ENCODE results near the gene ASCC2.
"Not testable (repeated sequence)": the region's sequence is repeated elsewhere in the genome, so short reads cannot be mapped to it uniquely, and the experiment has no call there.

Gene ASCC2

DNA sequence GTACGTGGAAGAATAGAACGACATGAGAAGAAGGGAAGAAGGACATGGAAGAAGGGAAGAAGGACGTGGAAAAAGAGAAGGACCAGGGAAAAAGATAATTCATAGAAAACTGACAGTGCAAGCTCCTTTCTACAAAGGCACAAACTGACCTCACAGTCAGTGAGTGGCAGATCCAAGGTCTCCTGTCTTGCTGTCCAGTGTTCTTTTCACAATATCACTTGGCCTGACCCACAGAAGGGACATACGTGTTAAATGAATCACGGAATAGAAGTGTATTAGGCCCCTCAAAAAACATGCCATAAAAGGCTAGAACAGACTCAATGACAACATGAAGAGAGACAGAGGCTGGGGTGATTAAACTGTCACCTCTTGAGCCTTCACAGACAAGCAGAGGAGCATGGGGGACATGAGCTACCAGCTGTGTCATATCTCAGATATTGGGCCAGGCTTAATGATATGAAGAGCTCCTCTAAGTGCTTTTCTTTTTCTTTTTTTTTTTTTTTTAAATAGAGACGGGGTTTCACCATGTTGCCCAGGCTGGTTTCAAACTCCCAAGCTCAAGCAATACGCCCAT, 4.6 kb downstream of the ASCC2 start:
- no peak for DNase-seq (ENCODE audit: extremely low spot score)
- TF ChIP-seq, protein P1, sequence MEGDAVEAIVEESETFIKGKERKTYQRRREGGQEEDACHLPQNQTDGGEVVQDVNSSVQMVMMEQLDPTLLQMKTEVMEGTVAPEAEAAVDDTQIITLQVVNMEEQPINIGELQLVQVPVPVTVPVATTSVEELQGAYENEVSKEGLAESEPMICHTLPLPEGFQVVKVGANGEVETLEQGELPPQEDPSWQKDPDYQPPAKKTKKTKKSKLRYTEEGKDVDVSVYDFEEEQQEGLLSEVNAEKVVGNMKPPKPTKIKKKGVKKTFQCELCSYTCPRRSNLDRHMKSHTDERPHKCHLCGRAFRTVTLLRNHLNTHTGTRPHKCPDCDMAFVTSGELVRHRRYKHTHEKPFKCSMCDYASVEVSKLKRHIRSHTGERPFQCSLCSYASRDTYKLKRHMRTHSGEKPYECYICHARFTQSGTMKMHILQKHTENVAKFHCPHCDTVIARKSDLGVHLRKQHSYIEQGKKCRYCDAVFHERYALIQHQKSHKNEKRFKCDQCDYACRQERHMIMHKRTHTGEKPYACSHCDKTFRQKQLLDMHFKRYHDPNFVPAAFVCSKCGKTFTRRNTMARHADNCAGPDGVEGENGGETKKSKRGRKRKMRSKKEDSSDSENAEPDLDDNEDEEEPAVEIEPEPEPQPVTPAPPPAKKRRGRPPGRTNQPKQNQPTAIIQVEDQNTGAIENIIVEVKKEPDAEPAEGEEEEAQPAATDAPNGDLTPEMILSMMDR (IDR thresholded peaks at IDR 0.05; ENCODE audit: control extremely low read depth, extremely low read depth, low read depth, missing control alignments), result no peak
- ChIA-PET POLR2A (no interaction called here), CTCF (interaction anchor here (0.7 to 1.3 kb wide), 3 partner anchors 15 to 454 kb away, joined by 3 read pairs; no protein-coding TSS in a partner anchor)

DNA sequence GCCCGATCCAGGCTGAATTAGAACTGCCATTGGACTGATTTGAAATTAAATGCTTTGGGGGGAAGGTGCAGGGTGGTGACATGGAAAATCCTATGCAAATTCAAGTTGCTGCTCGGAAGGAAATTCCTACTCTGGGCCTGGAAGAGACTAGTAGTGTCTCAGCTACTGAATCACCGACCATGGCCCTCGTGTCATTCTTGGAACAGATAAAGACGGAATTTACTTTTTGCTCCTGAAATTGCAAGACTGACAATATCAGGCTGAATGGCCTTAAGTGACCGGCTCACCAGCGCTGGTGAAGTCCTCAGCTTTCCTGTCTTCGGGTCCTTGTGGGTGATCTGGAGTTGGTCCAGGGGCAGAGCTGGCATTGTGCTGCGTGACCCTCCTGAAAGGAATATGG, 6.1 kb downstream of the ASCC2 start:
- no peak for DNase-seq (ENCODE audit: extremely low spot score)
- POLR2A ChIA-PET, result interaction anchor here (0.7 kb wide), 1 partner anchor 51 kb away, joined by 7 read pairs; the partner anchor contains the start of gene MTMR3
- TF ChIP-seq, protein P1 (IDR thresholded peaks at IDR 0.05; ENCODE audit: control extremely low read depth, extremely low read depth, low read depth, missing control alignments), result no peak
- CTCF ChIA-PET, result interaction anchor here (0.9 to 1.4 kb wide), 3 partner anchors 11 to 30 kb away, joined by 3 read pairs; no protein-coding TSS in a partner anchor

DNA sequence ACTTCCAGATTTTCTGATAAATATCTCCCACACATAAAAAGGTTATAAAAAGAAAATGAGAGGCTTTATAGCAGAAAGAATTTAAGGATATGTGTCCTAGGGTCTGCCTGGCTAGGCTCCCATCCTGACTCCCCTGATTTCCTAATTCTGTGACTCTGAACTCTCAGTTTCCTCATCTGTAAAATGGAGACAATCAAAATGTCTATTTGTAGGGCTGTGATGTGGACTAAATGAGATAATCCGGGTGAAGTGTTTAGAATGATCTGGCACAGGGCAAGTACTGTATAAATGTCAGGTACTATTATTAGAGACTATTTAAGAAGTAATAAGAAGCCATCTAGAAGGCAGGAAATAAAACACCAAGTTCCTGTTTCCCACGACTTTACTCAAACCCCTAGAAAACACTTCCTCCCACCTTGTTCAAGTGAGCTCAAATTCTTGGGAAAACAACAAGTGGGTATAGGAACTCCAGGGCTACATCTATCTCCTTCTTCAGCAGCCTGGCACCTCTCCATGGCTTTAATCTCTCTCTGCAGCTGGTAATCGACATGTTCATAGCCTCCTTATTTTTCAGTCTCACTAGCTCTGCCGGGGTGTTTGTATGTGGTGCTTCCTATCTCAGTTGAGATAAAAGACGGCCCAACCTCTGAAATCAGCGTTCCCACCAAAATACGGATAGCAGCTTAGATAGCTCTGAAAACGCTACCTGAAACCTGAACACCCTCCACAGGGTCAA, 6.7 kb downstream of the ASCC2 start:
- no peak for DNase-seq (ENCODE audit: extremely low spot score)
- TF ChIP-seq, protein P1 (IDR thresholded peaks at IDR 0.05; ENCODE audit: control extremely low read depth, extremely low read depth, low read depth, missing control alignments), result no peak
- POLR2A ChIA-PET, result no interaction called here
- CTCF ChIA-PET, result interaction anchor here (0.9 to 2.3 kb wide), 4 partner anchors 10 to 30 kb away, joined by 3 to 6 read pairs (median 3); no protein-coding TSS in a partner anchor

DNA sequence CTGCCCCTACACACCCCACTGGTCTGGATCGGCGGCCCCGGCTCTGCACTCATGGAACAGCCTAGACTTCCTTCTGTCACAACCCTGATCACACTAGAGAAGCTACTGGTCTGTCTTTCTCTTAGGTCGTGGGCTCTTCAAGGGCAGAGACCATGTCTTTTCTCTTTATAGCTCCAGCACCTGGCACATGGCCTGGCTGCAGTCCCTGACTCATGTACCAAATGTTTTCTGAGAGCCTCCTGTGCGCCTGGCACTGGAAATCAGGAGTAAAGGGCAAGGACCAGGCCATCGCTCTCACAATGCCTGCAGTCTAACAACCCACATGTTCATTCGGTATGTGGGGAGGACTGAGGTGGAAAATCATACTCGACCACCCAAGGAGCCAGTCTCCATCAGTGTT, 7.5 kb downstream of the ASCC2 start:
- POLR2A ChIA-PET, result no interaction called here
- no peak for DNase-seq (ENCODE audit: extremely low spot score)
- TF ChIP-seq, protein P1 (IDR thresholded peaks at IDR 0.05; ENCODE audit: control extremely low read depth, extremely low read depth, low read depth, missing control alignments), result no peak
- CTCF ChIA-PET, result interaction anchor here (1.3 to 2.3 kb wide), 3 partner anchors 10 to 31 kb away, joined by 3 to 6 read pairs (median 3); no protein-coding TSS in a partner anchor

DNA sequence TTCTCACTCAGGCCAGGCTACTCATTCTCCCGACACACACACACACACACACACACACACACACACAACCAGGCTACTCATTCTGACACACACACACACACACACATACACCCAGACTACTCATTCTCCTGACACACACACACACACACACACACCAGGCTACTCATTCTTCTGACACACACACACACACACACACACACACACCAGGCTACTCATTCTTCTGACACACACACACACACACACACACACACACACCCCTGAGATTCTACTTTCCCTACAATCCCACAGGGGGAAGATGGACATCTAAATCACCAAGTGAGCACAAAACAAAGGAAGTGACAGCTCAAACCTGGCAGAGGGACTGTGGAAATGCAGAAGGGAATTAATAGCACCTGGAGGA, 10.3 kb downstream of the ASCC2 start:
- POLR2A ChIA-PET, CTCF ChIA-PET: not testable (repeated sequence)

DNA sequence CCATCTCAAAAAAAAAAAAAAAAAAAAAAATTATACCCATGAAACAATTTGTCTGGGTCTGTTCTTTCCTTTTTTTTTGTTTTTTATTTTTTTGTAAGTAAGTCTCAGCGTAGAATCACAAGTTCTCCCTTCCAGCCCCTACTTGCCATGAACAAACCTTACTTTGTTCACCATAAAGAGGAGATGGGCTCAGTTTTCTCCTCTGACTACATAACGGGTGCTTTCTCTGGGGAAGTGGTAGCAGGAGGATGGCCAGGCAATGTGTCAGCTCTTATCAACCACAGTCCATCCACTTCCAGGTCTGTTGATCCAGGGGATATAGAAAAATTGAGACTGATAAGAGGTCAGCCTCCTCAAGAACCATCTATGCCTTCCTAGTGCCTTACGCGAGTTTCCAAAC, 11.0 kb downstream of the ASCC2 start:
- TF ChIP-seq, protein P1 (IDR thresholded peaks at IDR 0.05; ENCODE audit: control extremely low read depth, extremely low read depth, low read depth, missing control alignments), result no peak
- no peak for DNase-seq (ENCODE audit: extremely low spot score)
- POLR2A ChIA-PET, result no interaction called here
- CTCF ChIA-PET, result interaction anchor here (1.3 kb wide), 1 partner anchor 20 kb away, joined by 3 read pairs; no protein-coding TSS in a partner anchor

More for the DNA sequence above, 10.3 kb downstream of the ASCC2 start:
- DNase-seq (ENCODE audit: extremely low spot score), result not testable (repeated sequence)

DNA sequence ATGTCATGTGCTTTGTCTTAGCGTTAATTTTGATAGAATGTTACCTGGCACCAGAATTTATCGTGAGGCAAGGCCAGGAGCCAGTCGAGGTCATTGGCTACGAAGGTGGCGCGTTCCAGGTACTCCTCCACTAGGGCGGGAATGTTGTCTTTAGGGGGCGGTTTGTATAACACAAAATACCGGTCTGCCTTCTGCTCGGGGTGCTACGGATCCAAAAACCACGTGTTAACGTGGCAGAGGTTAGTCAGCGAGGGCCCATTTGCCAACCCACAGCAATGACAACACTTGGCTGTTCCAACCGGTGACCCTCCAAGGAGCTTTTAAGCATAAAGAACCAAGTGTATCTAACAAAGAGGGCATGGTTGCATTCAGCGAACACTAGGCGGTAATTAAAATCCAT, 12.5 kb downstream of the ASCC2 start:
- DNase-seq (ENCODE audit: extremely low spot score), result no peak
- POLR2A ChIA-PET, result no interaction called here
- TF ChIP-seq, protein P1 (IDR thresholded peaks at IDR 0.05; ENCODE audit: control extremely low read depth, extremely low read depth, low read depth, missing control alignments), result no peak
- CTCF ChIA-PET, result interaction anchor here (1.3 kb wide), 1 partner anchor 179 kb away, joined by 3 read pairs; no protein-coding TSS in a partner anchor

Measured in GM10248 (cell line).